Stimulated activated CD4-positive, alpha-beta T cell treated with anti-CD3 and anti-CD28 coated beads, Interleukin-1b, Interleukin-23, amount 100 ng/mL, for 4 hours (primary cell): ENCODE data around the gene CYP27C1.
"Not testable (repeated sequence)": the region's sequence is repeated elsewhere in the genome, so short reads cannot be mapped to it uniquely, and the experiment has no call there.

Source experiments
- DNase-seq, 2 donors: peaks; one replicate each; pipeline ENCODE4 v3.0.0-alpha.2; 2020; ENCODE audit warnings: low read depth in 2 of 2

CYP27C1 gene

DNA sequence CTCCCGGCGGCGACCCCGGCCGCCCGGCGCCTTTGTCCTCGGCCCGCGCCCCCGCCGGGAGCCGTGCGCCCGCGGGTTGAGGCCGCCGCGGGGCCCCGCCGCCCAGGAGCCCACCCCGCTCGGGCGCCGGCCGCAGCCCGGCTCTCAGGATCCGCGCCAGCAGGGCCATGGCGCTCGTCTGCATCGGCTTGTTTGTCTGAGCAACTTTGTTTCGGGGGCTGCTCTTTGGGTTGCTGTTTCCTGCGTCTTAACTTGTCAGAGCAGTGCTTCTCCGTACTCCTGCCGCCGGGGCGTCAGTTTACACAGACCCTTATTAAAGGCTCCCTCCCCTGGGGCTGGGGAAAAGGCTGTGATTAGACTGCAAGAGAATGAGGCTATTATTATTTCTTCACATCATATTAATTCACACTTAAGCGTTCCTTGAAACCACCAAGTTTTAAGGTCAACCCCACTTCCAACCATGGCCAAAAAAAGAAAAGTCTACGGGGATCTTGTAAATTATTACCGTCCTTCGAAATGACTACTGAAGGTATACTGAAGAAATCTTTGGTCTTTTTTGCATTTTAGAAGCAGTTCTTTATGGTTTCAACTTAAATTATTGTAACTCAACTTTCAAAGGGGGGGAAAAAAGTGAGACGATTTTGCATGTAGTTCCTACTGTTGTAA, at the start of gene CYP27C1:
CYP27C1 (minus strand) TSS at position 198 of the 666 bp plus-strand sequence; CDS start at position 169, 29 bp downstream.
- DNase-seq, result no peak

DNA sequence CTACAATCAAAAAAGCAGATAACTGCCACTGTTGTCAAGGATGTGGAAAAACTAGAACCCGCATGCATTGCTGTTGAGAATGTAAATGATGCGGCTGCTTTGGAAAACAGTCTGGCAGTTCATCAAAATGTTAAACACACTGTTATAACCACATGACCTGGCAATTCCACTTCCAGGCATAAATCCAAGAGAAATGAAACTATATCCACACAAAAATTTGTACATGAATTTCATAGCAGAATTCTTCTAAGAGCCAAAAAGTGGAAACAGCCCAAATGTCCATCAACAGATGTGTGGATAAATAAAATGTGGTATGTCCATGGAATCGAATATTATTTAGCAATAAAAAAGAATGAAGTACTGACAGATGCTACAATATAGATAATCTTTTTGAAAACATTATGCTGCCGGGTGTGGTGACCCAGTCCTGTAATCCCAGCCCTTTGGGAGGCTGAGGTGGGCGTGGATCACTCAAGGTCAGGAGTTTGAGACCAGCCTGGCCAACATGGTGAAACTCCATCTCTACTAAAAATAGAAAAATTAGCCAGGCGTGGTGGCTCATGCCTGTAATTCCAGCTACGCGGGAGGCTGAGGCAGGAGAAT, 41.8 kb upstream of the CYP27C1 start:
- no peak for DNase-seq

GRCh38 chr2:127259355-127259754, 39.3 kb upstream of the CYP27C1 start:
- DNase-seq, result no peak

DNA sequence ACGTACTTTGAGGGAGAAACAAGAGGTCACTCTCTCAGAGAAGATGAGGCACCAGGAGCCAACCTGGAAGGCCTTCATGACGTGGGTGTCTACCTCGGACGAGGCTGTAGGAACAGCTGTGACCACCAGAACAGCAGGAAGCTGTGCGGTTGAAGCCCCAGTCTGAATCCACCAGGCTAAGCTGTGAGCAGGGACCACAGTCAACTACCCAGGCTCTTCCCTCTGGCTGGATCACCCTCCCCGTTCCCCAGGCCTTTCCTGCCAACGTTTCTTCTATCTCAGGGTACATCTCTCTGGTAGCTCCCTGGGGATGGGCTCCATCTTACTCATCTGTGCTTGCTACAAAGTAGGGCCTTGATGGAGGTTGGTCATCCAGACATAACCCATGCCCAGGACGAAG, 36.8 kb upstream of the CYP27C1 start:
- no peak for DNase-seq

GRCh38 chr2:127256381-127256780, 36.3 kb upstream of the CYP27C1 start:
- DNase-seq, result no peak

DNA sequence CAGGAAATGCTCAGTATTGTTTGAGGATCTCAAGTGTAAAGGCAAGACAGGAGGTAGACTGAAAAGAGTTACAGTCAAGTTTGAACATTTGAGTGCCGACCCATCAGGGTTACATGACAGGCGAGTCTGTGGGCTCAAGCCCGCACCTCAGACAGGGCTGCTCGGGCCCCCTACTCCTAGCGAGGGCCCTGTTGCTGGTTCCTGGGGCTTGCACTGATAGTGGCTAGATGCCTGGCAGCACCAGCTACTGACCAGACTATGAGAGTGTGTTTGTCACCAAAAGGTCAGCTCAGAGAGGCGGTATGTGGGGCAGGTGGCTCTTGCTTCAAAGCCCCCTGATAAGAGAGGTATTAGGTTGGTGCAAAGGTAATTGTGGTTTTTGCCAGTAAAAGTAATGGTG, 35.6 kb upstream of the CYP27C1 start:
- DNase-seq, result no peak

DNA sequence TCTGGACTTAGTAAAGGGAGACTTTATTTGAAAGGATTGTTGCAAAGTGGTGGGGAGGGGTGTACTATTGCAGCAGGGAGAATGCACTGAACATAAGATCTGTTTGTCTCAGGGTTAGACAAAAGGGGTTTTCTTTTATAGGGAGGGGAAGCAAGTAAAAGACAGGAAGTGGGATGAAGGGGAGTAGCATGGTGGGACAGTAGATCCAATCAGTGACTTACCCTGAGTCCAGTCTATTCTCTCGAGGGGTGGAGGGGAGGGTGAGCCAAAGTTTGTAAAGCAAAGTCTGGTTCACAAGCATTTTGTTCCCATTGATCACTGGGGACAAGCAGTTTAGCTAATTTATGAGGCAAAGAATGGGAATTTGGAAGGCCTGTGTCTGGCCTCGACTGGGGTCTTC, 35.0 kb upstream of the CYP27C1 start:
- DNase-seq, result no peak

GRCh38 chr2:127254386-127254981, 34.4 kb upstream of the CYP27C1 start:
- no peak for DNase-seq

- DNase-seq, result not testable (repeated sequence)
These were observed 21.1 kb upstream of the CYP27C1 start for GRCh38 chr2:127241184-127241583.

DNA sequence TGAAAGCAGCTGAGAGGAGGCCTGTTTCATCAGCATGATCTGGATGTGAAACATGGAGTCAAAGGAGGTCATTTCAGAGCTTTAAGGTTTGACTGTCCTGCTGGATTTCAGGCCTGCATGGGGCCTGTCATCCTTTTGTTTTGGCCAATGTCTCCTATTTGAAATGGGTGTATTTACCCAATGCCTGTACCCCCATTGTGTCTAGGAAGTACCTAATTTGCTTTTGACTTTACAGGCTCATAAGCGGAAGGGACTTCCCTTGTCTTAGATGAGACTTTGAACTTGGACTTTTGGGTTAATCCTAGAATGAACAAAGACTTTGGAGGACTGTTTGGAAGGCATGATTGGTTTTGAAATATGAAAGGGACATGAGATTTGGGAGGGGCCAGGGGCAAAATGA, 19.3 kb upstream of the CYP27C1 start:
- no peak for DNase-seq

DNA sequence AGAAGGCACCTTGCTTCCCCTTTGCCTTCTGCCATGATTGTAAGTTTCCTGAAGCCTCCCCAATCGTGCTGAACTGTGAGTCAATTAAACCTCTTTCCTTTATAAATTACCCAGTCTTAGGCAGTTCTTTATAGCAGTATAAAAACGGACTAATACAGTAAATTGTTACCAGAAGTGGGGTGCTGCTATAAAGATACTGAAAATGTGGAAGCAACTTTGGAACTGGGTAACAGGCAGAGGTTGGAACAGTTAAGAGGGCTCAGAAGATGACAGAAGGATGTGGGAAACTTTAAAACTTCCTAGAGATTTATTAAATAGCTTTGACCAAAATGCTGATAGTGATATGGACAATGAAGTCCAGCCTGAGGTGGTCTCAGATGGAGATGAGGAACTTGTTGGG, 17.7 kb upstream of the CYP27C1 start:
- not testable (repeated sequence) for DNase-seq

DNA sequence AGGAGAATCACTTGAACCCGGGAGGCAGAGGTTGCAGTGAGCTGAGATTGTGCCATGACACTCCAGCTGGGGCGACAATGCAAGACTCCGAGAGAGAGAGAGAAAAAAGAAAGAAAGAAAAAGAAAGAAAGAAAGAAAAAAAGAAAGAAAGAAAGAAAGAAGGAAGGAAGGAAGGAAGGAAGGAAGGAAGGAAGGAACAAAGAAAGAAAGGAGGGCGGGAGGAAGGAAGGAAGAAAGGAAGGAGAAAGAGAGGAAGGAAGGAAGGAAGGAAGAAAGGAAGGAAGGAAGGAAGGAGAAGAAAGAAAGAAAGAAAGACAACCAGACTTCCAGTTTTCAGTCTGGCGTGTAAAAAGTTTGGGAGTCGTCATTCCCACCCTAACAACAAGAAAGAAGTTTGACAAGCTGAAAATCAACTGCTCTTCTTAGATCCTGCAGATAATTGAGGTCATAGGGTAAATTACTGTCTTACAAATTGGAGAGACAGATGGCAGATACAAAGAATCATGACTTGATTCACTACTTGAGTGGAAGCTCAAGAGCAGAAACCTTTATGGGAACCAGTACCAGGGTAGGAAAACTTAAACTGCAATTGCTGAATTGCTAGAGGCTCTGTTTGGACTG, 15.1 kb upstream of the CYP27C1 start:
- DNase-seq, result no peak

- no peak for DNase-seq
These were observed 13.6 kb upstream of the CYP27C1 start for GRCh38 chr2:127233710-127234109.

DNA sequence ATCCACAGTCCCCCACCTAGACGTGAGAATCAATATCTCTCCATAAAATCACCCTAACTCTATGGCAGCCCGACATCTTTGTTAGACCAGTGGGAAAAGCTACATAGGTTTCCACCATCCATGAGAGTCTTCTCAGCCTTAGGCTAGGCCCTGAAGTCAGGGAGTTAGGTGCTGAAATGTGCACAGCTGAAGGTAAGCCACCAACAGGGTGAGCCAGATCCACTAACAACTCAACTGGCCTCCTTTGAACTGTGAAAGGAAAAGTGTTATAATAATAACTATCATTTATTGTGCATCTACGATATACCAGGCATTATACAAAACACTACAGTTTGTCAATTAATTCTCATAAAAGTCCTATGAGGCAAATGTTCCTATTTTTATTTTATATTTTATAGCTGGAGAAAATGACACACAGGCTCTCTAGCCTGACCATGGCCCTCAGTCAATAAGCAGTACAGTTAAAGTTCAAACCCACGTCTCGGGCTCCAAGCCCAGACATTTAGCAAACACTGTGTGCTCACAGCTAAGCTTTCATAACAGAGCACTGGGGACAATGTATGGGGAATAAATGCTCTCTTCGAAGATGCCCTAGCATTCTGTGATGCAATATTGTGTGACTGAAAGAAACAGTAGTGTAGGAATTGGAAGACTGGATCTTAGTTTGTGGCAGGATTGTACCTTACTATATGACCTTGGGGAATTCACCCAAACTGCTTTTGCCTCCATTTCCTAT, 11.2 kb upstream of the CYP27C1 start:
- DNase-seq, result no peak

DNA sequence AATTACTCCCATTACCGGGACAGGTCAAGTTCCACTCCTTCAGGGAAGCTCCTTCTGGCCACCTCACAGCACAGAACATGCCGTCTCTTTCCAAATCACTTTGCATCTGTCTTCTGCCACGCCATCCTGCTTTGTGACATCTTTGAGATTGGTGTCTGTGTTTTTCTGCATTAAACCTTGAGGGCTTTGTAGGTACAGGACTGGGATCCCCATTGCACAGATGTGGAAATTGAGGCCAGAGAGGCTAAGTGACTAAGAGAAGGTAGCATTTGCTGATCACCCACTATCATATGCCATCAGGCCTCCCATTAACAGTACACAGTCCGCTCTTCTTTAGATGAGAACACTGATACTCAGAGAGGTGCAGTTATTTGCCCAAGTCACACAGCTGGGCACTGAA, 9.5 kb upstream of the CYP27C1 start:
- DNase-seq, result no peak

DNA sequence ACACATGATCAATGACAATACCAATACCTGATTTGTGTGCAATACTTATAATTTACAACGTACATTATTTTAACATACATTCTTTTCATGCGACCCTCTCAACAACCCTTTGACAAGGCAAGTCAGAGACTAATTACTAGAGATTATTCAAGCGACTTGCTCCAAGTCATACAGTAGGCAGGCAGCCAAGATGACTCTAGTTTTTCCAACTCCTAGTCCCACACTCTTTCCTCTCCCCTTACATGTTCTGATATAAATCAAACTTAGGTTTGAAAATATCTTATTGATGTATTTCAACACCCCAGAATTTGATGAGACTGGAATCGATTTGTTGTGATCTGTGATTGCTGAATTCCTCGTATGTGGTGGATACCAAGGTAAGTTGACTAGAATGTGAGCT, 8.0 kb upstream of the CYP27C1 start:
- no peak for DNase-seq

GRCh38 chr2:127227264-127227660, 7.2 kb upstream of the CYP27C1 start:
- not testable (repeated sequence) for DNase-seq

DNA sequence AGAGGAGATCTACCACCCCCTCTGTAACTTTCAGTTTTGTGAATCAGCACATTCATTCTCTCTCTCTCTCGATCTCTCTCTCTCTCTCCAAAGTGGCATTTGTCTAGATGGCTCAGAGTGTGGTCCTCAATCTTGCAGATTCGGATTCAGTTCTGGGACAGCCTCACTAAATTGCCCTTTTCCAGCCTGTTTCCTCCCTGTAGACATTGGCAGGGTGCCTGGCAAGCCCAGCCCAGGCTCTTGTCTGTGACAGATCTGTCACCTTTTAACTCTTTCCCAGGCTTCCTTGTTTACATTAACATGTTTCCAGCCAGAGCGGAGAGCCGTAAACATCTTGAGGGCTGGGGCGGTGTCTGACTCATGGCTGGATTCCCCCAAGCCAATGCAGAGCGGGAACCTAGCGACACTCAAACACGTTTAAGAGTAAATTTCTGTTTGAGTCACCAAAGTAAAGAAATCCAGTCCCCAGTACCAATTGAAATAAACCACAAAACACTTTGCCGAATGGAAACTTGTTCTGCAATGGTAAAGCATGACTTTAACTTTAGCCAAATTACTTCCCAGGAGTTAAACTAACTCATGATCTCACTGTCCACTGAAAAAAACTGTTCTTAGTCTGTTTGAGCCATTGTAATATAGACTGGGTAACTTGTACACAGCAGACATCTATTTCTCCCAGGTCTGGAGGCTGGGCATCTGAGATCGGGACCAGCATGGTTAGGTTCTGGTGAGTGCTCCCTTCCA, 6.6 kb upstream of the CYP27C1 start:
- DNase-seq, result peak in 1 of 2 donors; percentile 11

DNA sequence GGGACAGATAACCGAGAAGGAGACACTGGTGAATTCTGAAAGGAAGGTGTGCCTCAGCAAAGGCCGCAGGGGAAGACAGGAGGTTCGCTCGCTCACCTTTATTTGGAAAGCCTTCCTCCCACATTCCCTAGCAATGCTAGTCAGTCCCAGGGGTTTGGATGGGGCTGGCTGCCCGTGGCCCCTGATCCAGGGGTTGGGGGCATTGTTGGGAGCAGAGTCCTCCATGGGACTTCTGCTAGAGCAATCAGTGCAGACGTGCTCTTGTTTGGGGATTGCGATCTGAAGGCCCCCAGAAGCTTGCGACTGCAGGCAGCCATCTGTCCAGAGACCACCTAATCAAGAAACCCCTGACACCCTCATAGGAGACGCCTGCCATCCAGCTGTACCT, 6.0 kb upstream of the CYP27C1 start:
- no peak for DNase-seq

DNA sequence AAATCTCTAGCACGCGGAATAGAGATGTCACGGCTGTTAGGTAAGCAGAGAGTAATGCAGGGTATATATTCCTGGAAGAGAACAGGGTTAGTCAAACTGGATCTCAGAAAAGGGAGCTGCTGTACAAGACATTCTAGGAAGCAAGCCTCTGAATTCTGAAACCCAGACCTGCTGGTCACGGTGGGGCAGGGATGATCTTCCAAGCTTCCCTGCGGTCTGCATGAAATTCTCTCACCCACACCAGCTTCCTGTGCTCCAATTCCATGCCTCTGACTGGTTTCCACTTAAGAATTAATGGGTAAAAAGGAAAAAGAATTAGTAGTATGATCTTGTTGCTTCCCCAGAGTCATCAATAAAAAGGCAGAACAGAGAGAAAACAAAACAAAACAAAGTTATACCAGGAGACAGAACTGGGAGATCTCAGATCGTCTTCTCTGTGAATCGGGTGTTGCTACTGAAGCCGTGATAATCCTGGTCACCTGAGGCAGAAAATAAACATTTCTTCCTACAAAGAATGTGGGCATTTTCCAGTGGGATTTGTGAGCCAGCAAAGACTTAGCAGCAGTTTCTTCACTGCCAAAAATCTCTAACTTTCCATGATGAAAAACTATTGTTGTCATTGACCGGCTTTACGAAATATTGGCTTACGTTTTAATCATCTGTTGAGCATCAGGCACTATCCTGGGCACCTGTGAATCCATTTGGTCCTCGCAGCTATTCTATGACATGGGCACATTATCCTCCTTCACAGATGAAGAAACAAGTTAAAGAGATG, 5.3 kb upstream of the CYP27C1 start:
- no peak for DNase-seq

GRCh38 chr2:127224135-127224534, 4.0 kb upstream of the CYP27C1 start:
- DNase-seq, result not testable (repeated sequence)
